ENCODE data around the gene PID1.

Gene PID1

DNA sequence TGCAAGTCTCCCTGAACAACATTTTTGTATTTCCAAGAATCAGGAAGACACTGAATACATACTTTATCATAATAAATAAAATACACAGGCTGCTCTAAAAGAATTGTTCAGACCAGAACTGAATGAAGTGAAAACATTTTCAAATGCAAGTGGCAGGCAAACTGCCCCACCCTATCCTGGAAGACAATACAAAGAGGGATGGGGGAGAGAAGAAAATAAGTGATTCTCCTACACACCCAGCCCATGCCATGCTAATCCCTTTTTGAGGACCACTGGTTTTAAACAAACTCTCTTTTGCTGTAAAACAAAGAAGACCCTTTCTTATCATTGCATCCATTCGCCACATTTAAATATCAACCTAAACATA is 95.6 kb downstream of the PID1 start:
- Histone ChIP-seq H3K4me3 (replicated peaks; ENCODE audit: insufficient read depth, low read length) (no peak overlapping the region), H3K27ac (replicated peaks) (no peak overlapping the region), H3K27me3 (ENCODE audit: insufficient read depth, poor library complexity, severe bottlenecking) (no peaks in the 10 kb centered on the region)
- no peak for DNase-seq (ENCODE audit: low read depth in 1 of 2, low spot score in 1 of 2)
- TF ChIP-seq POLR2AphosphoS5 (IDR thresholded peaks at IDR 0.05; ENCODE audit: low read depth): no peak
- no peak for TF ChIP-seq GABPA (IDR thresholded peaks at IDR 0.05; ENCODE audit: low read depth)
- no peak for TF ChIP-seq SPI1 (IDR thresholded peaks at IDR 0.05; ENCODE audit: borderline replicate concordance, low read depth)
- TF ChIP-seq REST (IDR thresholded peaks at IDR 0.05; ENCODE audit: insufficient replicate concordance, low read depth): no peak
- TF ChIP-seq CTCF (IDR thresholded peaks at IDR 0.05; ENCODE audit: insufficient read depth, low read length): no peak

DNA sequence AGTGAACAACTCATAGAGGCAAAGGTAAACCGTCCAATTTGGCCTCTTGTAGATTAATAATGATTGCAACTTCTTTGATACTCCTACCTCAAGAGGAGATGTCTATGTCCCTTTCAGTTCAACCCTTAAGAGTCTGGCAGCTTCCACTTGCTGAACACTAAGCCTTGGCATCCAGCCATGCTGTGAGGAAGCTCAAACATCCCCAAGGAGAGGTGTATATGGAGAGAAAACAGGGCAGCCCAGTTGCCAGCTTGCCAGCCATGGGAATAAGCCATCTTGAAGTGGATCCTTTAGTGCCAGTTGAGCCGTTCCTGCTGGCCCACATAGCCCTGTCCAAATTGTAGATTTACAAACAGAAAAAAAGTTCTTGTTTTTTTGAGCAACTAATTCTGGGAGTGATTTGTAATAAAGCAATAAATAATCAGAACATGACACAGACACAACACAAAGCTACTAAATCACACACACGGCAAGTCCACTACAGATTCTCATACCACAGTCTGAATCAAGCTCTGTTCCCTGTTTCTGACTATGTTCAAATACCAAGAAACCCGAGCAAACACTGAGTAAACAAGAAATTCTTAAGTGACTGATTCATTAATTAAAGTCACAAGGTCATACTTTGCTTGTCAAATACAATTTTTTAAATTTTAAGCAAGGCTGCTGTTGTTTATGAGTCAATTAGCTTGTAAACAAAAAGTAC is 96.1 kb downstream of the PID1 start:
- Histone ChIP-seq H3K4me3 (replicated peaks; ENCODE audit: insufficient read depth, low read length) (no peak overlapping the region), H3K27ac (replicated peaks) (no peak overlapping the region), H3K27me3 (ENCODE audit: insufficient read depth, poor library complexity, severe bottlenecking) (no peaks in the 10 kb centered on the region)
- DNase-seq (ENCODE audit: low read depth in 1 of 2, low spot score in 1 of 2): no peak
- TF ChIP-seq REST (IDR thresholded peaks at IDR 0.05; ENCODE audit: insufficient replicate concordance, low read depth) (no peak), GABPA (IDR thresholded peaks at IDR 0.05; ENCODE audit: low read depth) (no peak), SPI1 (IDR thresholded peaks at IDR 0.05; ENCODE audit: borderline replicate concordance, low read depth) (no peak), POLR2AphosphoS5 (IDR thresholded peaks at IDR 0.05; ENCODE audit: low read depth) (no peak), CTCF (IDR thresholded peaks at IDR 0.05; ENCODE audit: insufficient read depth, low read length) (no peak)

DNA sequence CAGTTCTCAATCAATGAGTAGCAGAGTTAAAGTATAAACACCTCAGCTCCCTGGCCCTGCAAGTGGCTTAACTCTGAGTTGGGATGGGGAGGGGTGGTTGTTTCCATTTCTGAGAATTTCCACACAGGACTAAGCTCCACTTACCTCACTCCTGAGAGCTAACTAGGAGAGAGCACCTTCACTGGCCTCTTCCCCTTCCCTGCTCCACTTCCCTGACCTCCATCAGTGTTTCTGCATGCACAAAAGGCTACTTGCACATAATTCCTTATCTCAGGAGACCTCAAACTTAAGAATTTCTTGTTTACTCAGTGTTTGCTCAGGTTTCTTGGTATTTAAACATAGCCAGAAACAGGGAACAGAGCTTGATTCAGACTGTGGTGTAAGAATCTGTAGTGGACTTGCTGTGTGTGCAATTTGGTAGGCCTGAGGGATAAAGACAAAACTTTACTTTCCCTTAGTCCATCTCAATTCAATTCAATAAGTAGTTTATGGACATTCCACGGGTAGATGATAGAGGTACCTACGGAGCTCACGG is 97.2 kb downstream of the PID1 start:
- no peak for DNase-seq (ENCODE audit: low read depth in 1 of 2, low spot score in 1 of 2)
- H3K27me3 ChIP-seq (ENCODE audit: insufficient read depth, poor library complexity, severe bottlenecking): no peaks in the 10 kb centered on the region
- no peak overlapping the region for H3K4me3 ChIP-seq (replicated peaks; ENCODE audit: insufficient read depth, low read length)
- TF ChIP-seq GABPA (IDR thresholded peaks at IDR 0.05; ENCODE audit: low read depth) (no peak), CTCF (IDR thresholded peaks at IDR 0.05; ENCODE audit: insufficient read depth, low read length) (no peak), REST (IDR thresholded peaks at IDR 0.05; ENCODE audit: insufficient replicate concordance, low read depth) (no peak), POLR2AphosphoS5 (IDR thresholded peaks at IDR 0.05; ENCODE audit: low read depth) (no peak), SPI1 (IDR thresholded peaks at IDR 0.05; ENCODE audit: borderline replicate concordance, low read depth) (no peak)
- H3K27ac ChIP-seq (replicated peaks): no peak overlapping the region
